Activated CD8-positive, alpha-beta T cell treated with anti-CD3 and anti-CD28 coated beads, Interleukin-2, amount 10 ng/mL, durations not matched to agents 7 days and 5 days (primary cell): Measurements from ENCODE around the gene ZSWIM4. TPM values are rescaled to one million over a fixed set of nuclear protein-coding genes. Genes with fewer than 3 reads are reported as not detected.

ENCODE experiments used
- ATAC-seq: fragments of 150-1000 bp; cut with Tn5 transposase; one replicate; pipeline ENCODE4 v1.10.0; 2021; ENCODE audit warnings: moderate library complexity
- CTCF ChIA-PET: fragments of 350-600 bp; sonication (Branson Sonifier 250); formaldehyde crosslinking; loops from one replicate; lab custom pipeline; 2021; ENCODE audit warnings: antibody characterized with exemption; lab: Charles Lee
- POLR2A ChIA-PET: fragments of 350-600 bp; sonication (Branson Sonifier 250); formaldehyde crosslinking; loops from one replicate; lab custom pipeline; 2021; ENCODE audit warnings: antibody characterized with exemption; lab: Charles Lee
- DNase-seq: peaks from one replicate; pipeline ENCODE4 v3.0.0-alpha.2; 2020
- H3K27ac Mint-ChIP-seq: one replicate; pipeline ENCODE4 v1.8.0; 2021; ENCODE audit warnings: mild to moderate bottlenecking, mixed read lengths
- H3K27me3 Mint-ChIP-seq: one replicate; pipeline ENCODE4 v1.8.0; 2021; ENCODE audit warnings: low read depth, mixed read lengths
- H3K36me3 Mint-ChIP-seq: one replicate; pipeline ENCODE4 v1.8.0; 2021; ENCODE audit warnings: low read depth, mixed read lengths
- H3K4me1 Mint-ChIP-seq: one replicate; pipeline ENCODE4 v1.8.0; 2021; ENCODE audit warnings: low read depth, mixed read lengths
- H3K4me3 Mint-ChIP-seq: one replicate; pipeline ENCODE4 v1.8.0; 2021; ENCODE audit warnings: mild to moderate bottlenecking, mixed read lengths
- H3K9me3 Mint-ChIP-seq: one replicate; pipeline ENCODE4 v1.8.0; 2022; ENCODE audit warnings: mixed read lengths; ENCODE audit not compliant: insufficient read depth
- total RNA-seq, 2 experiments: library from RNA; stranded (reverse); gene quantifications; one replicate each; pipeline ENCODE4 v1.2.3, GENCODE V29; 2021

Gene ZSWIM4
- total RNA-seq, 2 experiments from 2014 or later: 8.4 to 9.5 TPM

DNA sequence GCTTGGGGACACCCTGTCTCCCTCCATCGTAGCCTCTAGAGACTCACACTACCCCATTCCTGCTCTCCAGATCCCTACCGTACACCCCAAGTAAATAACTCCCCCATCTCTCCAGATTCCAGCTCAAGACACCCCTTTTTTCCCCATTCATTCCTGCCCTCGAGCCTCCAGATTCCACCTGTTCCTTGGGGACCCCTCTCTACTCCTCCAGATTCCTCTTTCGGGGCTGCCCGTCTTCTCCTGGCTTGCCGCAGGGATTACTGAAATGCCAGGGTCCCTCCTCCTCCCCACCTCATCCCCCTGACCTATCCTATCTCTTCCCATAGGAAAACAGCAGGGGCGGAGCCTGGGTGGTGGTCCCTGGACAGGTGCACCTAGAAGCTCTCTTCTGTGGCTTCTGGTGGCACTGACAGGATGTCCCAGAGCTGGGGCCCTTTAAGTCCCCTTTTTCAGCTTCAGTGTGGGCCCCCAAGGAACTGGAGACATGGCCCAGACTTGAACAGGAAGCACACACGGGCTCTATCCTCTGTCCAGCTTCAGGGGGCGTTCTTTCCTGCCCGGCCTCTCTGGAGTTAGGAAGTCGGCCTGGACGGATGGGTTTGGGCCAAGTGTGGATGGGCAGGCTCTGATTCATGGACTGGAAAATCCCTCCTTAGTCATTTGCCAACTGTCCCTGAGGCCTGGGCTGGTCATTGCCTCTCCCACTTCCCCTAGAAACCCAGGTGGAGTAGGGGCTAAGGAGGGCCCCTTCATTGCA is 1.2 kb downstream of the ZSWIM4 start:
- Mint-ChIP-seq H3K9me3 (no peaks in the 10 kb centered on the region), H3K27ac (peak overlapping the region; percentile 80), H3K4me3 (peak overlapping the region; percentile 76), H3K36me3 (peaks cover 3% of the 10 kb centered on the region), H3K4me1 (peaks cover 30% of the 10 kb centered on the region), H3K27me3 (no peaks in the 10 kb centered on the region)
- CTCF ChIA-PET: interaction anchor here (0.8 to 5.9 kb wide), 5 partner anchors 9 to 66 kb away, joined by 3 to 42 read pairs (median 3); no protein-coding TSS in a partner anchor
- DNase-seq (peak; percentile 39), ATAC-seq (no peak)
- POLR2A ChIA-PET: interaction anchor here (0.5 to 3.1 kb wide), 8 partner anchors 8 to 340 kb away, joined by 3 to 25 read pairs (median 3); partner anchors contain the start of genes ASF1B and MRI1

DNA sequence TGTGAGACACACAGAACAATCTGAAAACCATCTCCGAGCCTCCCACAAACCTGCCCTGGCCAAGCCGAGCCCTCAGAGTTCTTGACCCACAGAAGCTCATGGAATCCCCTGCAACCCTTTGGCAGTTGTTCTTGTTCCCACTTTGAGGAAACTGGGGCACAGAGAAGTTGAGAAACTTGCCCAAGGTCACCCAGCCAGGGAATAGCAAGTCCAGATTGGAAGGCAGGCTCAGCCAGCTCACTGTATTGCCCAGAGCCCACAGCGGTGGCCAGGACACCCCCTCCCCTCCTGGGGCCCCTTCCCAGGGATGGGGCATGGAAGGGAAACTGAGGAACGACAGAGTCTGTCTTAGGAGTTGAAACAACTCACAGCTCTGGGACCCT is 1.8 kb downstream of the ZSWIM4 start:
- peak overlapping the region; percentile 76 for H3K4me3 Mint-ChIP-seq

DNA sequence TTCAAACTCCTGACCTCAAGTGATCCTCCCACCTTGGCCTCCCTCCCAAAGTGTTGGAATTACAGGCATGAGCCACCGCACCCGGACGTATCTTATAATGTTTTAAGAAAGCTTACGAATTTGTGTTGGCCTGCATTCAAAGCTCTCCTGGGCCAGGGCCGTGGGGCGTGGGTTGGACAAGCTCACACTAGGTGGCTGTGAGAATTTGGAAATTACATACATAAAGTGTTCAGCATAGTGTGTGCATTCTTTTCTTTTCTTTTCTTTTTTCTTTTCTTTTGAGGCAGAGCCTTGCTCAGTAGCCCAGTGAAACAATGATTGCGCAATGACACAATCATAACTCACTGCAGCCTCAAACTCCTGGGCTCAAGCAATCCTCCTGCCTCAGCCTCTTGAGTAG is 2.6 kb downstream of the ZSWIM4 start:
- POLR2A ChIA-PET: interaction anchor here (0.6 to 1.1 kb wide), 4 partner anchors 10 to 95 kb away, joined by 3 to 7 read pairs (median 3); no protein-coding TSS in a partner anchor
- no peak overlapping the region for H3K4me3 Mint-ChIP-seq
- ATAC-seq (no peak), DNase-seq (no peak)
- H3K27me3 Mint-ChIP-seq: no peaks in the 10 kb centered on the region
- CTCF ChIA-PET: interaction anchor here (1.0 to 5.9 kb wide), 2 partner anchors 65 to 105 kb away, joined by 3 to 42 read pairs; no protein-coding TSS in a partner anchor
- no peaks in the 10 kb centered on the region for H3K9me3 Mint-ChIP-seq
- peaks cover 3% of the 10 kb centered on the region for H3K36me3 Mint-ChIP-seq
- H3K27ac Mint-ChIP-seq: no peak overlapping the region
- H3K4me1 Mint-ChIP-seq: peaks cover 32% of the 10 kb centered on the region

More for the DNA sequence above, 1.8 kb downstream of the ZSWIM4 start:
- no peak for ATAC-seq
- ChIA-PET POLR2A (interaction anchor here (0.6 to 2.8 kb wide), 5 partner anchors 9 to 42 kb away, joined by 3 to 13 read pairs (median 3); partner anchors contain the start of gene MRI1), CTCF (interaction anchor here (0.8 to 5.9 kb wide), 5 partner anchors 9 to 106 kb away, joined by 3 to 42 read pairs (median 3); no protein-coding TSS in a partner anchor)
- Mint-ChIP-seq H3K27ac (peak overlapping the region; percentile 80), H3K4me1 (peaks cover 30% of the 10 kb centered on the region), H3K9me3 (no peaks in the 10 kb centered on the region), H3K27me3 (no peaks in the 10 kb centered on the region), H3K36me3 (peaks cover 3% of the 10 kb centered on the region)
- DNase-seq: no peak

DNA sequence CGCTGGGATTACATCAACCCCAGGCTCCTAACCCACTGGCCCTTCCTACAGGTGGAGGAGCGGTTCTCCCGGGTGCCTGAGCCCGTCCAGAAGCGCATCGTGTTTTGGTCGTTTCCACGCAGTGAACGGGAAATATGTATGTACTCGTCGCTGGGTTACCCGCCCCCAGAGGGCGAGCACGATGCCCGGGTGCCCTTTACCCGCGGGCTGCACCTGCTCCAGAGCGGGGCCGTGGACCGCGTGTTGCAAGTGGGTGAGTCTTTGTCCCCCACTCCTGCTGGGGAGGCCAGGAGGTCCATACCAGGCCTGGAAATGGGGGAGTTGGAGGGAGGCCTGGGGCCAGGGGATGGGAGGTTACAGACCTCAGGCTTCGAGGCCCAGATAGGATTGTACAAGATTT is 4.4 kb downstream of the ZSWIM4 start:
- DNase-seq: no peak
- H3K4me1 Mint-ChIP-seq: peaks cover 23% of the 10 kb centered on the region
- POLR2A ChIA-PET: no interaction called here
- peaks cover 5% of the 10 kb centered on the region for H3K36me3 Mint-ChIP-seq
- no peak for ATAC-seq
- no peak overlapping the region for H3K4me3 Mint-ChIP-seq
- CTCF ChIA-PET: interaction anchor here (5.9 kb wide), 1 partner anchor 63 kb away, joined by 42 read pairs; no protein-coding TSS in a partner anchor
- no peaks in the 10 kb centered on the region for H3K27me3 Mint-ChIP-seq
- no peak overlapping the region for H3K27ac Mint-ChIP-seq
- H3K9me3 Mint-ChIP-seq: no peaks in the 10 kb centered on the region

DNA sequence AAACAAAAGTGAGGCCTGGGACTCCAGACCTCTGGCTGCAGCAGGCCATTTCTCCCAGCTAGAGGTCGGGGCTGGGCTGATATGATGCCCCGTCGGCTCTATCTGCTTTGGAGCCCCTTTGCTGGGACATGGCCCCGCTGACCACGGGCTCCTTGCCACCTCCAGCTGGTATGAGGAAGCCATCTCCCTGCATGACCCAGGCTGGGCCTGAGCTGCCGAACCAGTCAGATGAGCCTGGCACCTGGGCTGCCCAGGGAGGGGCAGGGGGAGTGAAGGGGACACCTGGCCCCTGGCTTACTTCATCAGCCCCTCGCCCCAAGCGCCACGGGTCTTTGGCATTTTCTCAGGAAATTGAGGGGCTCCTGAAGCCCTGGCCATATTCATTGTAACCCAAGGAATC is 7.8 kb downstream of the ZSWIM4 start:
- Mint-ChIP-seq H3K27me3 (no peaks in the 10 kb centered on the region), H3K4me1 (peaks cover 8% of the 10 kb centered on the region), H3K27ac (no peak overlapping the region), H3K36me3 (peaks cover 11% of the 10 kb centered on the region), H3K9me3 (no peaks in the 10 kb centered on the region), H3K4me3 (no peak overlapping the region)
- ATAC-seq (no peak), DNase-seq (no peak)
- CTCF ChIA-PET: no interaction called here
- POLR2A ChIA-PET: interaction anchor here (1.0 kb wide), 1 partner anchor 33 kb away, joined by 3 read pairs; no protein-coding TSS in a partner anchor

DNA sequence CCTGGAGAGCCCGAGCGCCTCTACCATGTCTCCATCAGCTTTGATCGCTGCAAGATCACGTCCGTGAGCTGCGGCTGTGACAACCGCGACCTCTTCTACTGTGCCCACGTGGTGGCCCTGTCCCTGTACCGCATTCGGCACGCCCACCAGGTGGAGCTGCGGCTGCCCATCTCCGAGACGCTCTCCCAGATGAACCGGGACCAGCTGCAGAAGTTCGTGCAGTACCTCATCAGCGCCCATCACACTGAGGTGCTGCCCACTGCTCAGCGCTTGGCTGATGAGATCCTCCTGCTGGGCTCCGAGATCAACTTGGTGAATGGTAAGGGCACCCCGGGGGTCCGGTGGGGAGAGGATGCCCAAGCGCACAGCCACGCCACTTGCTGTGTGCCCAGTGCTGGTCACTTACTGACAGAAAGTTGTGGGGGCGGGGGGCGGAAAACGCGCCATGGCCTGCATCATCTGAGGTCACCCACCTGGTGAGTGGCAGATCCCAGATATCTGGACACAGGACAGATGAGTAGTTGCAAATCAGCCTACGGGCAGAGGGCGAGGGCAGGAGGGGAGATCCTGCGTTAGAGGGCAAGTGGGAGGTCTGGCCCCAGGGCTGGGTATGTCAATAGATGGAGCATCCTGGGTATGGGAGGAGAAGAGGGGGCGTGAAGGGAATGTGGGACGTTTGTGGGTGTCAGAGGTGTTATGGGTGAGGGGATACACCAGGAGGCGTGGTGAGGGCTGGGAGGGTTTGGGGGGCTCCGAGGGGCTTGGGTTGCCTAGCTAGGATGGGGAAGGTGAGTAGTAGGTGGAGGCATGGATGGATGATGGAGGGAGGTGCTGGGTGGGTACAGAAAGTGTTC is 9.8 kb downstream of the ZSWIM4 start:
- POLR2A ChIA-PET: interaction anchor here (1.9 kb wide), 1 partner anchor 11 kb away, joined by 6 read pairs; no protein-coding TSS in a partner anchor
- no peaks in the 10 kb centered on the region for H3K27me3 Mint-ChIP-seq
- peaks cover 14% of the 10 kb centered on the region for H3K36me3 Mint-ChIP-seq
- H3K9me3 Mint-ChIP-seq: no peaks in the 10 kb centered on the region
- no peak overlapping the region for H3K27ac Mint-ChIP-seq
- no peak overlapping the region for H3K4me3 Mint-ChIP-seq
- H3K4me1 Mint-ChIP-seq: peaks cover 7% of the 10 kb centered on the region
- DNase-seq (no peak), ATAC-seq (no peak)
- CTCF ChIA-PET: interaction anchor here (1.5 kb wide), 1 partner anchor 58 kb away, joined by 7 read pairs; no protein-coding TSS in a partner anchor

DNA sequence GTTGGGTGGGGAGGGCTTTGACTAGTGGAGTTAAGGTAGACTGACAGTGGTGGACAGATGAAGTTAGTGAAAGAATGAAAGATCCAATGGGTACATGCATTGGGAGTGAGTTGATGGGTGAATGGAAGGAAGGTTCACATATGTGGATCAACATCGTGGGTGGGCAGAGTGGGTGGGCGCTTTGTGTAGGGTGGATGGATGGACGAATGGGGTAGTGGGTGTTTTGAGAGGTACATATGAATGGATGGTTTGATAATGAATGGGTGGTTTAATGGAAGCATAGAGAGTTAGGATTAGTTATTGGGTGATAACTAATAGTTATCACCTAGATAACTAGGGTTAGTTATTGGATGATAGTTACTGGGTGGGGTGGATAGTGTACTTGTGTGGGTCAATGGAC is 11.5 kb downstream of the ZSWIM4 start:
- Mint-ChIP-seq H3K36me3 (peaks cover 11% of the 10 kb centered on the region), H3K4me3 (no peak overlapping the region), H3K4me1 (peaks cover 7% of the 10 kb centered on the region), H3K27me3 (no peaks in the 10 kb centered on the region), H3K9me3 (no peaks in the 10 kb centered on the region), H3K27ac (no peak overlapping the region)
- ATAC-seq (no peak), DNase-seq (no peak)
- CTCF ChIA-PET: no interaction called here
- POLR2A ChIA-PET: interaction anchor here (1.9 kb wide), 1 partner anchor 9 kb away, joined by 6 read pairs; no protein-coding TSS in a partner anchor

DNA sequence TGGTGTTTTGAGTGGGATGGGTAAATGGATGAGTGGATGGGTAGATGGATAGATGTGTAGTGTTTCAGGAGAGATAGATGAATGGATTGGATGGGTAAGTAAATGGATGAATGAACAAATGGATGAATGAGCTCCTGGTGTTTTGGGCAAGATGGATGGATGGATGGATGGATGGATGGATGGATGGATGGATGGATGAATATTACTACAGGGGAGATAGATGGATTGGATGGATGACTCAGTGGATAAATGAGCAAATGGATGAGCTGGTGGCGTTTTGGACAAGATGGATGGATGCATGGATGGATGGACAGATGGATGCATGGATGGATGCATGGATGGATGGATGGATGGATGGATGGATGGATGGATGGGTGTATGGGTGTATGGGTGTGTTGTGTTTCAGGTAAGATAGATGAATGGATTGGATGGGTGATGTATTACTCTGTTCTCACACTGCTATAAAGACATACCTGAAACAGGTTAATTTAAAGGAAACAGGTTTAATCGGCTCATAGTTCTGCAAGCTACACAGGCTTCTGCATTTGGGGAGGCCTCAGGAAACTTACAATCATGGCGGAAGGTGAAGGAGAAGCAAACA is 12.3 kb downstream of the ZSWIM4 start:
- Mint-ChIP-seq H3K36me3 (peaks cover 11% of the 10 kb centered on the region), H3K27me3 (no peaks in the 10 kb centered on the region), H3K4me3 (no peak overlapping the region), H3K27ac (no peak overlapping the region), H3K9me3 (no peaks in the 10 kb centered on the region), H3K4me1 (peaks cover 7% of the 10 kb centered on the region)
- ChIA-PET CTCF (no interaction called here), POLR2A (no interaction called here)
- DNase-seq (no peak), ATAC-seq (no peak)

DNA sequence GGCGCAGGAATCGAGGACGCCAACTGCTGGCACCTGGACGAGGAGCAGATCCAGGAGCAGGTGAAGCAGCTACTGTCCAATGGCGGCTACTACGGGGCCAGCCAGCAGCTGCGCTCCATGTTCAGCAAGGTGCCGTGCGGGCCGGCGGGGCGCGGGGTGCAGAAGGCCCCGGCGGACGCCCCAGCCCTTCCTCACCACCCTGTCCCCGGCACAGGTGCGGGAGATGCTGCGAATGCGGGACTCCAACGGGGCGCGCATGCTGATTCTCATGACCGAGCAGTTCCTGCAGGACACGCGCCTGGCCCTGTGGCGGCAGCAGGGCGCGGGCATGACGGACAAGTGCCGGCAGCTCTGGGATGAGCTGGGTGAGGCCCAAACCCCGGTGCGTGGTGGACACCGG is 13.6 kb downstream of the ZSWIM4 start:
- no peak overlapping the region for H3K4me3 Mint-ChIP-seq
- H3K36me3 Mint-ChIP-seq: peaks cover 18% of the 10 kb centered on the region
- no peaks in the 10 kb centered on the region for H3K27me3 Mint-ChIP-seq
- ATAC-seq: no peak
- H3K9me3 Mint-ChIP-seq: no peaks in the 10 kb centered on the region
- no peak for DNase-seq
- H3K4me1 Mint-ChIP-seq: peaks cover 5% of the 10 kb centered on the region
- no peak overlapping the region for H3K27ac Mint-ChIP-seq
- ChIA-PET POLR2A (no interaction called here), CTCF (no interaction called here)

DNA sequence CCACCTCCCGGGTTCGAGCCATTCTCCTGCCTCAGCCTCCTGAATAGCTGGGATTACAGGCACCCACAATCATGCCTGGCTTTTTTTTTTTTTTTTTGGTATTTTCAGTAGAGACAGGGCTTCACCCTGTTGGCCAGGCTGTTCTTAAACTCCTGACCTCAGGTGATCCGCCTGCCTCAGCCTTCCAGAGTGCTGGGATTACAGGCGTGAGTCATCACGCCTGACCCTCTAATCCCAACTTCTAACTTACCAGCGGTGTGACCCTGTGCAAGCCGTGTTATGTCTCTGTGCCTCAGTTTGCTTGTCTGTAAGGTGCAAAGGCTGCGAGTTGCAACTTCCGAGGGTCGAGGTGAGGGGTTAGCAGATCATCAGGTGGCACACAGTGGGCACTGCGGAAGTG is 17.3 kb downstream of the ZSWIM4 start:
- Mint-ChIP-seq H3K36me3 (peaks cover 18% of the 10 kb centered on the region), H3K27ac (no peak overlapping the region), H3K4me1 (peaks cover 8% of the 10 kb centered on the region), H3K9me3 (no peaks in the 10 kb centered on the region), H3K4me3 (no peak overlapping the region), H3K27me3 (no peaks in the 10 kb centered on the region)
- DNase-seq (no peak), ATAC-seq (no peak)
- POLR2A ChIA-PET: no interaction called here
- CTCF ChIA-PET: no interaction called here

DNA sequence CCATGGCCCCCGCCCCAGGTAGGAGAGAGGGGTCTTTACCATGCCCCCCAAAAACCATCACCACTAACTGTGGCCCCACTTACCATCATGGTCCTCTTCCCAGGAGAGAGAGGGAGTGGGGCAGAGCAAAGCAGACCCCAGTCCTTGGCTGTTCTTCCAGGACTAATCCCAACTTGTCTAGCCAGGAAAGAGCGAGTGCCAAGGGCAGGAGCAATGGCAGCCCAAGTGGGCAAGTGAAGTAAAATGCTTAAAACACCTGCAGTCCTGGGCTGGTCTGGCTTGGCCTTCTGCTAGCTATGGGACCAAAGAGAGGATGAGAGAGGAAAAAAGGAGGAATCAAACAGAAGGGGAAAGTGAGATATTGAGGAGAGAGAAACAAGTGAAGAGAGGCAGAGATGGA is 17.9 kb downstream of the ZSWIM4 start:
- Mint-ChIP-seq H3K27ac (no peak overlapping the region), H3K9me3 (no peaks in the 10 kb centered on the region), H3K4me3 (no peak overlapping the region), H3K4me1 (peaks cover 8% of the 10 kb centered on the region), H3K36me3 (peaks cover 20% of the 10 kb centered on the region), H3K27me3 (no peaks in the 10 kb centered on the region)
- ChIA-PET CTCF (no interaction called here), POLR2A (no interaction called here)
- ATAC-seq (no peak), DNase-seq (no peak)
